Activated T-cell treated with anti-CD3 and anti-CD28 coated beads, Interleukin-2, amount 50 U/mL, for 4 hours (primary cell): Measurements from ENCODE around the gene MAPKAP1. TPM values are rescaled to one million over a fixed set of nuclear protein-coding genes. Genes with fewer than 3 reads are reported as not detected.

Experiments used
- ATAC-seq, 2 donors: fragments of 200-7000 bp; cut with Tn5 transposase; one replicate each; pipeline ENCODE4 v1.10.0; 2021
- DNase-seq: peaks from one replicate; pipeline ENCODE4 v3.0.0-alpha.2; 2020
- H3K27me3 Mint-ChIP-seq: one replicate; pipeline ENCODE4 v1.8.0; 2021; ENCODE audit warnings: low read depth, mixed read lengths
- H3K36me3 Mint-ChIP-seq: one replicate; pipeline ENCODE4 v1.8.0; 2022; ENCODE audit warnings: mixed read lengths; ENCODE audit not compliant: insufficient read depth
- H3K4me1 Mint-ChIP-seq: one replicate; pipeline ENCODE4 v1.8.0; 2021; ENCODE audit warnings: low read depth, mixed read lengths
- H3K4me3 Mint-ChIP-seq: one replicate; pipeline ENCODE4 v1.8.0; 2021; ENCODE audit warnings: mild to moderate bottlenecking, moderate library complexity, mixed read lengths
- H3K9me3 Mint-ChIP-seq: one replicate; pipeline ENCODE4 v1.8.0; 2021; ENCODE audit warnings: mixed read lengths
- total RNA-seq, 3 donors: library from RNA; stranded (reverse); gene quantifications; one replicate each; pipeline ENCODE4 v1.2.1, GENCODE V29; 2021

MAPKAP1 gene
- total RNA-seq, 3 donors from 2014 or later, result 89.8 to 108 (median 107) TPM

- ATAC-seq (peak; percentile 77 to 80), DNase-seq (no peak)
- Mint-ChIP-seq H3K36me3 (peaks cover 10% of the 10 kb centered on the region), H3K9me3 (no peaks in the 10 kb centered on the region), H3K4me1 (peaks cover 76% of the 10 kb centered on the region), H3K27me3 (no peaks in the 10 kb centered on the region), H3K4me3 (no peak overlapping the region)
These were observed 74.5 kb downstream of the MAPKAP1 start for GRCh38 chr9:125632321-125633115.

GRCh38 chr9:125631391-125632085, 75.5 kb downstream of the MAPKAP1 start:
- Mint-ChIP-seq H3K9me3 (no peaks in the 10 kb centered on the region), H3K4me3 (peak overlapping the region; percentile 41), H3K36me3 (peaks cover 10% of the 10 kb centered on the region), H3K4me1 (peaks cover 80% of the 10 kb centered on the region), H3K27me3 (no peaks in the 10 kb centered on the region)
- ATAC-seq (peak; percentile 47 to 52), DNase-seq (no peak)

DNA sequence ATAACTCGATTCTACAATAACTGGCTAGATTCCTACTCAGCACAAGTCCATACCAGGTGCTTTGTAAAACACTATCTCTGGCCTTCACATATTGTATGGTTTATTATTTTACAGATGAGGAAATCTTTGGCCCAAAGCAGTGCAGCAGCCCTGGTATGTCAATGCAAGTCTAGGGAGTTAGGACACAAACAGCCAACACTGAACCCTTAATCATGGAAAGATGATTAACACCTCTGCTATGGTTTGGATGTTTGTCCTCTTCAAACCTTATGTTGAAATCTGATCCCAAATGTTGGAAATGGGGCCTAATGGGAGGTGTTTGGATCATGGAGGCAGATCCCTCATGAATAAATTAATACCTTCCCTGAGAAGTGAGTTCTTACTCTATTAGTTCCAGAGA, 76.6 kb downstream of the MAPKAP1 start:
- H3K4me3 Mint-ChIP-seq, result no peak overlapping the region
- ATAC-seq (no peak), DNase-seq (no peak)
- H3K27me3 Mint-ChIP-seq, result no peaks in the 10 kb centered on the region
- peaks cover 9% of the 10 kb centered on the region for H3K36me3 Mint-ChIP-seq
- H3K9me3 Mint-ChIP-seq, result no peaks in the 10 kb centered on the region
- H3K4me1 Mint-ChIP-seq, result peaks cover 69% of the 10 kb centered on the region

DNA sequence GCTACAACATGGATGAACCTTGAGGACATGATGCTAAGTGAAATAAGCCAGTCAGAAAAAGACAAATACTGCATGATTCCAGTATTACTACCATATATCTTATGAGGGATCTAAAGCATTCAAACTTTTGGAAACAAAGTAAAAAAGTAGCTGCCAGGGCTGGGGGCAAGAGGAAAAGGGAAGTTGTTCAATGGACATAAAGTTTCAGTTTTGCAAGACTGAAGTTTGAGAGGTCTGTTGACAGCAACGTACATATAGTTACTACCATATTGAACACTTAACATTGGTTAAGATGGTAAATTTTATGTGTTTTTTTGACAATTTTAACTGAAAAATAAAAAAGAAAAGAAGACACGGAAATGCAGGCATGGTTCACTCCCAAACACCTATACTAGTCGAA, 77.6 kb downstream of the MAPKAP1 start:
- DNase-seq (no peak), ATAC-seq (no peak)
- Mint-ChIP-seq H3K4me3 (no peak overlapping the region), H3K9me3 (no peaks in the 10 kb centered on the region), H3K4me1 (peaks cover 59% of the 10 kb centered on the region), H3K36me3 (peaks cover 4% of the 10 kb centered on the region), H3K27me3 (no peaks in the 10 kb centered on the region)

- ATAC-seq (no peak), DNase-seq (no peak)
- peaks cover 34% of the 10 kb centered on the region for H3K4me1 Mint-ChIP-seq
- no peaks in the 10 kb centered on the region for H3K27me3 Mint-ChIP-seq
- H3K9me3 Mint-ChIP-seq, result no peaks in the 10 kb centered on the region
- peaks cover 4% of the 10 kb centered on the region for H3K36me3 Mint-ChIP-seq
- no peak overlapping the region for H3K4me3 Mint-ChIP-seq
These were observed 80.8 kb downstream of the MAPKAP1 start for GRCh38 chr9:125626187-125626586.

GRCh38 chr9:125621170-125621569, 85.8 kb downstream of the MAPKAP1 start:
- Mint-ChIP-seq H3K4me1 (peaks cover 7% of the 10 kb centered on the region), H3K27me3 (no peaks in the 10 kb centered on the region), H3K4me3 (no peak overlapping the region), H3K36me3 (peaks cover 2% of the 10 kb centered on the region), H3K9me3 (no peaks in the 10 kb centered on the region)
- ATAC-seq (no peak), DNase-seq (no peak)

DNA sequence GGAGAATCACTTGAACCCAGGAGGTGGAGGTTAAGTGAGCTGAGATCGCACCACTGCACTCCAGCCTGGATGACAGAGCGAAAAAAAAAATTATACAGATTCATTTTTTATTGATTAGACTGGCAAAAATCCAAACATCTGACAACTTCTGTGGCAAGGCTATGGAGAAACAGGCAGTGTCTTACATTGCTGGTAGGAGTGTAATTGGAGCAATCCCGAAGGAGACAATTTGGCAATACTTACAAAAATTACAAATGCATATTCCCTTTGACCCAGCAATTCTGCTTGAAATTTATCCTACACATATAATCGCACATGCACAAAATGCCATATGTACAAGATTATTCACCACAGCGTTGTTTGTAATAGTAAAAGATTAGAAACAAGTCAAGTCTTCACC, 86.8 kb downstream of the MAPKAP1 start:
- peaks cover 7% of the 10 kb centered on the region for H3K4me1 Mint-ChIP-seq
- H3K4me3 Mint-ChIP-seq, result no peak overlapping the region
- DNase-seq (no peak), ATAC-seq (no peak)
- H3K36me3 Mint-ChIP-seq, result peaks cover 2% of the 10 kb centered on the region
- no peaks in the 10 kb centered on the region for H3K9me3 Mint-ChIP-seq
- no peaks in the 10 kb centered on the region for H3K27me3 Mint-ChIP-seq

DNA sequence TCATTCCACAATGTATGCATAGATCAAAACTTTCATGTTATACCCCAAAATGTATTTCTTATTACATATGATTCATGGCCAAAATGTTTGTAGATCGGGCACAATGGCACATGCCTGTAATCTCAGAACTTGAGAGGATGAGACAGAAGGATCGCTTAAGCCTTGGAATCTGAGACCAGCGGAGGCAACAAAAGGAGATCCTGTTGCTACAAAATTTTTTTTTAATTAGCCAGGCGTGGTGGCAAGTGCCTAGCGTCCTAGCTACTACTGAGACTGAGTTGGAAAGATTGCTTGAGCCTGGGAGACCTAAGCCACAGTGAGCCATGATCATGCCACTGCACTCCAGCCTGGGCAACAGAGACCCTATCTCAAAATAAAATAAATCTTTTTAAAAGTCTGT, 89.9 kb downstream of the MAPKAP1 start:
- Mint-ChIP-seq H3K9me3 (no peaks in the 10 kb centered on the region), H3K4me3 (no peak overlapping the region), H3K27me3 (no peaks in the 10 kb centered on the region), H3K36me3 (peaks cover 2% of the 10 kb centered on the region), H3K4me1 (peaks cover 14% of the 10 kb centered on the region)
- ATAC-seq (no peak), DNase-seq (no peak)

DNA sequence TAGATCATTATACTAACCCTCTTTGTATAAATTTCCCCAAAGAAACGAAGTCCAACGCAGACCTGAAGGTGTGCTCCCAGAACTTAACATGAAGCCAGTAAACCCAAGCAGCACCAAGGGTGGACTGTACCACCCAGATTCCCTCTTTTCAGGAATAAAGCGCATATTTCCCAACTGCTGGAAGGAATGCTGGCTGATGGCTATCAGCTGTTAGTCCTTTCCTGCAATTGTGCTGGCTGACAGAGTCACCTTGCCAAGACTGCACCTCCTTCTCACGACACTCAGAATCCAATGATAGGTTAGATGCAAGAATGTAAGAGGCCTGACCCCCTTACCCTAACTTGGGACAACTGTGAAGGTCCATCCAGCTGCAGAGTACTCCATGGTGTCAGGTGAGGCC, 93.9 kb downstream of the MAPKAP1 start:
- DNase-seq (no peak), ATAC-seq (no peak)
- no peaks in the 10 kb centered on the region for H3K9me3 Mint-ChIP-seq

GRCh38 chr9:125612616-125613015, 94.4 kb downstream of the MAPKAP1 start:
- H3K27me3 Mint-ChIP-seq, result no peaks in the 10 kb centered on the region
- no peak overlapping the region for H3K4me3 Mint-ChIP-seq
- H3K9me3 Mint-ChIP-seq, result no peaks in the 10 kb centered on the region
- no peak for ATAC-seq
- H3K36me3 Mint-ChIP-seq, result peaks cover 3% of the 10 kb centered on the region
- peaks cover 27% of the 10 kb centered on the region for H3K4me1 Mint-ChIP-seq
- no peak for DNase-seq

More for the DNA sequence above, 93.9 kb downstream of the MAPKAP1 start:
- Mint-ChIP-seq H3K27me3 (no peaks in the 10 kb centered on the region), H3K36me3 (peaks cover 3% of the 10 kb centered on the region), H3K4me3 (no peak overlapping the region), H3K4me1 (peaks cover 27% of the 10 kb centered on the region)

DNA sequence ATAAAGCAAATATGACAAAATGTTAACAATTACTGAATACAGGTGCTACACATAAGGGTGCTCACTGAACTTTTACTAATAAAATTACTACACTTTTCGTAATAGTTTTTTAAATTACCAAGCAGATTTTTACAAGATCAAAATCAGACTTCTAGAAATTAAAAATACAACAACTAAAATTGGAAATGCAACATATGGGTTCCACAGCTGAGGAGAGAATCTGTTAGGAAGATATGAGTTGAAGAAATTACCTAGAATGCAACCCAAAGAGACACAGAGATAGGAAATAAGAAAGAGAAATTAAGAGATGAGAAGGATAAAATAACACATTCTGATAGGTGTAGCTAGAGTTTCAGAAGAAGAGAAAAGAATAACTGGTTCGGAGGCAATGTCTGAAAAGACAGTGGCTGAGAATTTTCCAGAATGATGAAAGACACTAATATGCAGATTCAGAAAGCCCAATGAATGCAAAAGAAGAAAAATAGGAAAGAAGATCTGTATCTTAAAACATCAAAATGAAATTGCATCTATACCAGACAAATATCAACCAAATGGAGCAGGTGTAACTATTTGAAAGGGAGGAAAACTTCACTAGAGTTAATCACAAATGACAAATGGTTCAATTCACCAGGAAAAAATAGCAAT, 95.8 kb downstream of the MAPKAP1 start:
- no peak overlapping the region for H3K4me3 Mint-ChIP-seq
- H3K4me1 Mint-ChIP-seq, result peaks cover 29% of the 10 kb centered on the region
- H3K27me3 Mint-ChIP-seq, result no peaks in the 10 kb centered on the region
- ATAC-seq, result no peak
- DNase-seq, result no peak
- peaks cover 3% of the 10 kb centered on the region for H3K36me3 Mint-ChIP-seq
- no peaks in the 10 kb centered on the region for H3K9me3 Mint-ChIP-seq

GRCh38 chr9:125609744-125610143, 97.3 kb downstream of the MAPKAP1 start:
- Mint-ChIP-seq H3K4me1 (peaks cover 29% of the 10 kb centered on the region), H3K9me3 (no peaks in the 10 kb centered on the region), H3K27me3 (no peaks in the 10 kb centered on the region), H3K36me3 (peaks cover 3% of the 10 kb centered on the region), H3K4me3 (no peak overlapping the region)
- DNase-seq (no peak), ATAC-seq (peak; percentile 35 to 58)

GRCh38 chr9:125608489-125609224, 98.4 kb downstream of the MAPKAP1 start:
- no peak for DNase-seq
- Mint-ChIP-seq H3K4me3 (no peak overlapping the region), H3K27me3 (no peaks in the 10 kb centered on the region), H3K36me3 (peaks cover 3% of the 10 kb centered on the region), H3K4me1 (peaks cover 29% of the 10 kb centered on the region), H3K9me3 (no peaks in the 10 kb centered on the region)
- no peak for ATAC-seq

DNA sequence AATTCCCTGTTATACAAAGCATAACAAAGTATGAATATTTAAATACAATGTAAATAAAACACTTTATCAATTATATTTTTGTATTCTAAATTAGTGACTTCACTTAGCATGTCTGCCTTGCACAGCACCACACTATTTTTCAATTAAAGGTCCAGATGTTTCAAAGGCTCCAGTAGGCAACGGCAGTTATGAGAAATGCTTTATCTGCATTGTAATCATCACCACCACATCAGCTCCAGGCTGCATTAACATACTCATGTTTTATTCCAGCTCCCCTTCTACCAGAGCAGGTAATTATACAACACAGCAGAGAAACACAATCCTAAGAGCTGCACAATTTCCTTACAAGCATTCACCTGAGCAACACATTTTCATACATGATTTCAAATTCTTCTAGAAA, 102.8 kb downstream of the MAPKAP1 start:
- Mint-ChIP-seq H3K36me3 (peaks cover 9% of the 10 kb centered on the region), H3K27me3 (no peaks in the 10 kb centered on the region), H3K9me3 (no peaks in the 10 kb centered on the region), H3K4me1 (peaks cover 29% of the 10 kb centered on the region), H3K4me3 (no peak overlapping the region)
- DNase-seq (no peak), ATAC-seq (no peak)
